HG03108 (cell line): ENCODE results near the gene GJC2.

Experiments used
- ATAC-seq: cut with Tn5 transposase; IDR thresholded peaks from one replicate; pipeline ENCODE4 v1.9.1; 2021; ENCODE audit warnings: moderate library complexity; ENCODE audit not compliant: unreplicated experiment

GJC2 gene

DNA sequence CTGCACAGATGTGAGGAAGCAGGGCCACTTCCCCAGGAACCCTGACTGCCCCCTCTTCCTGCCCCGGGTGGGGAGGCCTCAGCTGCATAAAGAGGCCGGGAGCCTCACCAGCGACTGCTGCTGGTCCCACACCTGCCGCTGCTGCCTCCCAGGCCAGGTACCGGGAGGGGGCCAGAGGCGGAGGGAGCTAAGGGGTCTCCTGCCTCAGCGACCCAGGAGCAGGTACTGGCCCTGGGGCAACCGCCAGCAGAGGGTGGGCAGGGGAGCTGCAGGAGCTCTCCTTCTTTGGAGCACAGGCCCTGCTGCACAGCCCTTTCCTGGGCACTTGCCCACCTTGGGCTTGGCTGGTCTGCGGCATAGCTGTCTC is 6.8 kb downstream of the GJC2 start:
- no peak for ATAC-seq

- ATAC-seq: no peak
Observed at GRCh38 chr1:228156941-228157728, 7.4 kb downstream of the GJC2 start.

- no peak for ATAC-seq
Observed at GRCh38 chr1:228157729-228158126, 8.0 kb downstream of the GJC2 start.

- no peak for ATAC-seq
Observed at GRCh38 chr1:228158151-228159007, 8.6 kb downstream of the GJC2 start.

GRCh38 chr1:228159008-228159665 is 9.4 kb downstream of the GJC2 start:
- no peak for ATAC-seq

GRCh38 chr1:228160201-228160761 is 10.6 kb downstream of the GJC2 start:
- no peak for ATAC-seq

DNA sequence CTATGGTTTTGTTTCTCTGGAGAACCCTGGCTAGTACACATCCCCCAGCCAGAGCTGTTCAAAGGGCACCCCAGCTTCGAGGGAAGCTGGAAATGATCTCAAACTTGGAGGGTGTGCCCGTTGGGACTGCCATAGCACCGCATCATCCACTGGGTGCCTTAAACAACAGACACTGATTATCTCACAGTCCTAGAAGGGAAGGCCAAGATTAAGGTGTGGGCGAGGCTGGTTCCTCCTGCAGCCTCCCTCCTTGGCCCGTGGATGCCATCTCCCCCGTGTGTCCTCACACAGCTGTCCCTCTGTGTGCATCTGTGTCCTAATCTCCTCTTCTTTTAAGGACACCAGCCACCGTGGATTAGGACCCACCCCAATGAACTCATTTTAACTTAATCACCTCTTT is 11.6 kb downstream of the GJC2 start:
- ATAC-seq: no peak

DNA sequence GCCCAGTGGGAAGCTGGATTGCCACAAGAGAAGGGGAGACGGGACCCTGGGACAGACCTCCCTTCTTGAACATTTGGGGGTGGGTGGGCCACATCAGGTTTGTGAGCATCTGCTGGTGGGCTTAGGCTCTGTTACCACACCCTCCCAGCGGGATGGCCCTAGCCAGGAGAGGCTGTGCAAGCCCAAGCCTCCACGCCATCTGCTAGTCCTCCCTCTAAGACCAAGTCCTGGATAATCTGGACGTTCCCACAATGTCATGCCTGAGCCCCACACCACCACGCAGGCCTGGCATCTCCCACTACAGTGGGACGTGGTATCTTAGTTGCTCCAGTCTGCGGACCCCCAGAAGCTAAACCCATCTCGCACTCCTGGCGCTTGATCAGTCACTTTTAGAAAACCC is 12.1 kb downstream of the GJC2 start:
- no peak for ATAC-seq

DNA sequence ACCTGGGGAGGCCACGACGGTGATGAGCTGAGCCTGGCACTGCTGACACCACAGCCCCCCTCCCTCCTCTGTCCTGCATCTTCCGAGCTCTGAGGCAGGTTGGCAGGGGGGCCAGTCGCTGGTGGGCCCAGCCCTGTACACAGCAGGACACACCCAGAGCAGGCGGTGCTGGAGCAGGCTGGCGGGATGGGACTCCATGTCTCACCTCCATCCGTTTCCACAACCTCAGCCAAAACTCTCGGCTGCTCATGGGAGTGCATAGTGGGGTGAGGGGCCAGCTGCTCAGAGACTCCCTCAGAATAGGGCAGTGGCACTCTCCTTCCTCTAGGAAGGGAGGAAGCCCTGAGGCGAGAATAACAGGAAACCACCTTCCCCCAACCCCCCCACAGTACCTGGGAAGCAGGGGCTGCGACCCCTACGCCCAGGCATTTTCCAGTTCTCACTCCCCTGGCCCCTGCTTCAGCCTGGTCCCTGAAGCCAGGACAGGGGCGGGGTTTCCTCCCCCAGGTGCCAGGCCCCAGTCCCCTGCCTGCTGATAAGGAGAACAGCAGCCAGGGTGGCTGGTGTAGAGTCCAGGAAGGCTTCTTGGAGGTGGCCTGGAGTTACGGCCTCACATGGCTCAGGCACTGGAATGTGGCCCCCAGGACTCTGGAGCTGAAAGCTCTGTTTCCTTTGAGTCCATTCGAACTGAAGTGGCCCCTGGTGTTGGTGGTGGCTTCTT is 12.7 kb downstream of the GJC2 start:
- no peak for ATAC-seq

GRCh38 chr1:228163007-228163753 is 13.4 kb downstream of the GJC2 start:
- no peak for ATAC-seq

DNA sequence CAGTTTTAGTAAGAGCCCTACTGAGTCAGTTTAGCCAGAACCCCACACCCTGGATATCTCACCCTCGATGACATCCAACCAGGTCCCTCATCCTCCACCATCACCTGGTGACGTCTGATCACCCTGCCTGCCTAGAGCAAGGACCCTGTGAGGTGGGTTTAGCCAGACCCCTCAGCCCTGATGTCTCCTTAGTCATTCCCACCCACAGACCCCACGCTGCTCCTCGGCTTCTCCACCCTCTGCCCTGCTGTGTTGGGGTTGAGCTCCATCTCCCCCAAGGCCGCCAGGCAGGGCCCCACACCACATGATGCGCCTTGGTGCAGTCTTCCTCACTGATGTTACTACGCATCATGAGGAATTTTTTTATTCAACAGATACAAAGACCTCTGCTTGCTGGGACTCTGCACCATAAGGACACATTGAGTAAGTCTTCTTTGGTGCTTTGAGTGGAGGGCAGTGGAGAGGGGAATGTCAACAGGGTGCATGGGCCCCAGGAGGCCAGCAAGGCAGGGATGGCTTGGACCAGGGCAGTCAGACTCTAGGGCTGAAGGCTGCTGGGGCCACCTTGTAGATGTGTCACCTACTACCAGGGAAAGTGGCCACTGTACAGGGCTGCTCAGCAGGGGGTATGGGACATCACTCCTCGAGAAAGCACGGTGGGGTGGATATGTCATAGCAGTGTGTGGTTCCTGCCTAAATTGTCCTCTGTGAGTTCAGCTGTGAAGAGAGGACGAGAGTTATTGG is 14.2 kb downstream of the GJC2 start:
- ATAC-seq: no peak

GRCh38 chr1:228164561-228165371 is 15.0 kb downstream of the GJC2 start:
- no peak for ATAC-seq

DNA sequence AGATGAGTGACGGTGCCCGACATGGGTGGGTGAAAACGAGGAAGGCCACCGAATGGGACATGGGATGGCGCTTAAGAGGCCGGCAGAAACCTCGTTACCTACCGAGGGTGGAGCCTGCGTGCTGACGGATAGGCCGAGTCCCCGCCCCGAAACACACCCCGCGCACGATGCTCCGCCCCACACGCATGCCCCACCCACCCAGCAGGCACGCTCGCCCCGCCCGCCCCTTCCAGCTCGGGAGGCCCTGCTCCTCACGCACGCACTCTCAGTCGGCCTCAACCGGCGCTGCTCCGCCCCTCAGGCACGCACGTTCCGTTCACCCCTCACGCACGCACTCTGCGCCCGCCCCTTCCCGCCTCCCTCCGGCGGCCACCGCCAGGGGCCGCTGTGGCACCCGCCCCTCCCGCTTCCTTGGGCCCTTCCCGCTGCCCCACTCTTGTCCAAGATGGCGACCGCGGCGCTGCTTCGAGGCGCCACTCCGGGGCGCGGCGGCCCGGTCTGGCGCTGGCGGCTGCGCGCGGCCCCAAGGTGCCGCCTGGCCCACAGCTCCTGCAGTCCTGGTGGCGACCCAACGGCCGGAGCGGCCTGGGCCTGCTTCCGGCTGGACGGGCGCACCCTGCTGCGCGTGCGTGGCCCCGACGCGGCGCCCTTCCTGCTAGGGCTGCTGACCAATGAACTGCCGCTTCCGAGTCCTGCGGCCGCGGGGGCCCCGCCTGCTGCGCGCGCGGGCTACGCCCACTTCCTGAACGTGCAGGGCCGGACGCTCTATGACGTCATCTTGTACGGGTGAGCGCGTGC is 15.8 kb downstream of the GJC2 start, which contains the start of gene IBA57:
Gene IBA57 (plus strand): TSS at position 433 of the 798 bp plus-strand sequence. CDS start 13 bp downstream, at position 446.
- peak; percentile 80 for ATAC-seq

GRCh38 chr1:228166170-228166936 is 16.6 kb downstream of the GJC2 start:
- ATAC-seq: peak; percentile 19

- ATAC-seq: no peak
Observed at GRCh38 chr1:228168563-228169270, 19.0 kb downstream of the GJC2 start.

GRCh38 chr1:228169345-228169744 is 19.6 kb downstream of the GJC2 start:
- no peak for ATAC-seq
